Epithelial cell of proximal tubule (primary cell): ENCODE results near the gene PCCA. TPM values are rescaled to one million over a fixed set of nuclear protein-coding genes. Genes with fewer than 3 reads are reported as not detected.
"Not testable (repeated sequence)": the region's sequence is repeated elsewhere in the genome, so short reads cannot be mapped to it uniquely, and the experiment has no call there.

Experiments
- DNase-seq: peaks from one replicate; pipeline ENCODE4 v3.0.0-alpha.2; 2011; ENCODE audit warnings: low read depth
- H3K4me3 ChIP-seq: 2 replicates; pipeline ENCODE4 v1.5.1; 2011; ENCODE audit warnings: low read depth, mild to moderate bottlenecking, low read length
- total RNA-seq: library from RNA; depleted of rRNA; stranded (reverse); fragments of >200 nt; gene quantifications from 2 replicates; pipeline ENCODE4 v1.2.3, GENCODE V29; 2015
- TF ChIP-seq, protein P1 (sequence below): conservative IDR thresholded peaks from 2 replicates; pipeline ENCODE4 v1.5.1; 2012; ENCODE audit warnings: low read depth, mild to moderate bottlenecking, low read length

The PCCA gene
- total RNA-seq, 1 donor from 2014 or later, result 17.8 TPM

DNA sequence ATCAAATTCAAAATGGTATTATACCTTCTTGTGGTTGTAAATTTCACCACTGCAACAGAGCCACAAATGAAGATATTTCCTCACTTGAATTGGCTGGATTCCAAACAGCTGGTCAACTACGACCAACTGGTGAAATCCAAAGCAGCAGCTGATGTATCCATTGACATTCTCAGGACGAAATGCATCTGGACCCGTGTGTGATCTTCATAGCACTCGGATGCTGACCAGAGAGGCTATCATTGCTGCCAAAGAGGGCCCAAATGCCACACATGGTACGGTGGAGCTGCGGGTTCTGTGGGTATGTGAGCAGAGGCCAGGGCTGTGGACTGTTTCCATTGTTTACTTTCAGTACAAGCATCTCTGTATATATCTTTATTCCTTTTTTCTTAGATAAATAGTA lies 25.6 kb upstream of the PCCA start:
- H3K4me3 ChIP-seq, result no peak overlapping the region
- TF ChIP-seq, protein P1, sequence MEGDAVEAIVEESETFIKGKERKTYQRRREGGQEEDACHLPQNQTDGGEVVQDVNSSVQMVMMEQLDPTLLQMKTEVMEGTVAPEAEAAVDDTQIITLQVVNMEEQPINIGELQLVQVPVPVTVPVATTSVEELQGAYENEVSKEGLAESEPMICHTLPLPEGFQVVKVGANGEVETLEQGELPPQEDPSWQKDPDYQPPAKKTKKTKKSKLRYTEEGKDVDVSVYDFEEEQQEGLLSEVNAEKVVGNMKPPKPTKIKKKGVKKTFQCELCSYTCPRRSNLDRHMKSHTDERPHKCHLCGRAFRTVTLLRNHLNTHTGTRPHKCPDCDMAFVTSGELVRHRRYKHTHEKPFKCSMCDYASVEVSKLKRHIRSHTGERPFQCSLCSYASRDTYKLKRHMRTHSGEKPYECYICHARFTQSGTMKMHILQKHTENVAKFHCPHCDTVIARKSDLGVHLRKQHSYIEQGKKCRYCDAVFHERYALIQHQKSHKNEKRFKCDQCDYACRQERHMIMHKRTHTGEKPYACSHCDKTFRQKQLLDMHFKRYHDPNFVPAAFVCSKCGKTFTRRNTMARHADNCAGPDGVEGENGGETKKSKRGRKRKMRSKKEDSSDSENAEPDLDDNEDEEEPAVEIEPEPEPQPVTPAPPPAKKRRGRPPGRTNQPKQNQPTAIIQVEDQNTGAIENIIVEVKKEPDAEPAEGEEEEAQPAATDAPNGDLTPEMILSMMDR, result no peak
- no peak for DNase-seq

DNA sequence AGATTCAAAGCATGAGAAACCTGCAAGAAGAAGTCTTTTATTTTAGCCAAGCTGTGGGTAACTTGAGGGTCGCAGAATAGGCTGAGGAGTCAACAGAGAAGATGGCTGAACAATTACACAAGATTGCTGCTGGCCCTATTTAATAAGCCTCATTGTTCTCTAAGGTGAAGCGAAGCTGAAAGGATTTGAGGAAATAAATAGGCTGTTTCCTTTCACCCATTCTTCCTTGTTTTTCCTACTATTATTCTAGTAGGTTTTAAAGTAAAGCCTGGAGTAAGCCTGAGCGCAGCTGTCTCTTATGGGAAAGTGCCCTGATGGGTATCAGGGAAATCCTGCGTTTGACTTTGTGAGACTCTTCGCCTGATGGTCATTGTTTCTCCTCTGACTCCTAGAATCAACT lies 25.0 kb upstream of the PCCA start:
- TF ChIP-seq, protein P1, result no peak
- no peak overlapping the region for H3K4me3 ChIP-seq
- DNase-seq, result no peak

DNA sequence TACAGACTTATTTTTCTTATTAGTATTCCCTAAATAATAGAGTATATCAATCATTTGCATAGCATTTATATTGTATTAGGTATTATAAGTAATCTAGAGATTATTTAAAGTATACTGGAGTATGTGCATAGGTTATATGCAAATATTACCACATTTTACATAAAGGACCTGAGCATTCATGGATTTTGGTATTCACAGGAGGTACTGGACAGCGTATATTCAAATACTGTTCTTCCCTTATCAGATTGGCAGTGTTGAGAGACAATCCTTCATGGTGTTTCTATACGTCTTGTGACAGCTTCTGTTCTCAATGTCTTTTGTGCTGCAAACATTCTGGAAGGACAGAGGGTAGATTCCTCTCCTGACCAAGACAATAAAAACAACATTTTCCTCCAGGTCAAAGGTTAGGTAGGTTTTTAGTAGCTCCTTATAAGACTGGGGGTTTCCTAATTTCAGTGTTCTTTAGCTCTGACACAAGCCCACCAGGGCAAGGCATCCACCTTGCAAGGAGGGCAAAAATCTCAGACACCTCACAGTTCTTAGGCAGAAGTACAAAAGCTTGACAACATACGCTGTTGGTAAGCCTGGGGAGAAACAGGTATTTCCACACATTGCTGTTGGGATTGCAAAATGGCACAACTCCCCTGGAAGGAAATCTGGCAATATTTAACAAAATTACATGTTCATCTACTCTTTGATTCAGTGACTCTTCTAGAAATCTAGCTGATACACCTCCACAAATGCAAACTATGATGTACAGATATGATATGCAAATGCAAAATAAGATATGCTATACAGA lies 20.6 kb upstream of the PCCA start:
- DNase-seq, result no peak
- H3K4me3 ChIP-seq, result no peak overlapping the region
- TF ChIP-seq, protein P1, result no peak

DNA sequence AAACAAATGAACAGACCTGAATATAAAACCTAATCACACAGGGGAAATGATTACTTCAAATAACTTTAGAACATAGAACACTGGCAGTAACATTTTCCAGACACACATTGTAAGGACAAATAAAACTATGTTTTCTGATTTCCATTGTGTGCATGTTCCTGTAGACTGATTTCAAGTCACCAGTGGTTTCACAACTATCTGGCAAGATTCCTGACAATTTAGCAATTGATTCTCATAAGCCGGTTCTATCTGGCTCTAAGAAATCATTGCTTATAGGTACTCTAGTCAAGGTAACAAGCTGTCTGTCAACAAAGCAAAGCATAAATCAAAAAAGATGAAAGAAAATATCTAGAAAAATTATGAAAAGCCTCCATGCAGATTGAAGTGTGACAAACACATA lies 19.6 kb upstream of the PCCA start:
- H3K4me3 ChIP-seq, result no peak overlapping the region
- TF ChIP-seq, protein P1, result no peak
- peak; percentile 80 for DNase-seq

DNA sequence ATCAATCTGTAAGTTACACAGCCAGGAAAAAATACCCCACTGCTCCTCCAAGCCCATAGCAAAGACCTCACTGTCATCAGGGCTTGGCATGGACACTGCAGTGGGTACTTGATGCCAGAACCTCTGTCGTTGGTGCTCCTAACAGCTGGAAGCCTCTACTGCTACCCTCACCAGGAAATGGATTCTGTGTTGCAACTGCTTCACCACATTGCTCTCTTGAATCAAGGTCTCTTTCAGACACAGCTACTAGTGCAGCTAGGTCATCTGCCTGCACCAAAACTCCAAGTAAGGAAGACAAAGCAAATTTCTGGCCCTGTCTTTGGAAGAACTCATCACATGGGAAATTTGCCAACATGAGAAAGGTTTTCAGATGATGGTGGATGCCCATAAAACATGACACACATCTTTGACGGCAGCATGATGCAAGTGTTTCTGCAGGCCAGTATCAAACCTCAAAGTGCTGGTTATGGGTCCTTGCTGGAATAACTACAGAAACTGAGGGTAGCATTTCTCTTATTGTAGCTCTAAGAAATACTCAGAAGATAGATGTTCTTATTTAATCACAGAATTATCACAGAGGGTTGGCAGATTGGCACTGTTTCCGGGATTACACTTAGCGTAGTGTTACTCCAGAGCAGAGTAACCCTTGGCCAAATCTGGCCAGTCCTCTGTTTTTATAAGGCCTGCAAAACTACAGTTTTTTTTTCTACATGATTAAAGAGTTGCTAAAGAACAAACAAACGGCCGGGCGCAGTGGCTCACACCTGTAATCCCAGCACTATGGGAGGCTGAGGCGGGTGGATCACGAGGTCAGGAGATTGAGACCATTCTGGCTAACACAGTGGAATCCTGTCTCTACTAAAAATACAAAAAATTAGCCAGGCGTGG lies 12.9 kb upstream of the PCCA start:
- TF ChIP-seq, protein P1, result no peak
- no peak for DNase-seq
- H3K4me3 ChIP-seq, result no peak overlapping the region

DNA sequence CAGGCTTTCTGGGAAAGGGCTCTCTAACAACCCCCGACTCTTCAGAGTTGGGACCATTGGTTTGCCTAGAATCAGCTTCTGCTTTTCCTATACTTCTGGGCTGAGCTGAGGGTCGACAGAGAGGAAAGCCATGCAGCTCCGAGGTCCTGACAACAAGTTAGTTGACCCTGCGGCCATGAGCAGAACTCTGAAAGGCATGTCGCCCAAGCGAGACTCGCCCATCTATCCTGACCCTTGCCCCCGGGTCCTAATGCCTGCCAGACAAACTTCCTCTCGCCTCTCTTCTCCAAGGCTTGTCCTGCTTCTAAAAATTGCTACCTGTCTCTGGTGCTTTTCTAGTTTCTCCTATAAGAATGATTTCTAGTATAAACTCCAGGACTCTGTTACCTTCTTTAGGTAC lies 9.9 kb upstream of the PCCA start:
- H3K4me3 ChIP-seq, DNase-seq: not testable (repeated sequence)

DNA sequence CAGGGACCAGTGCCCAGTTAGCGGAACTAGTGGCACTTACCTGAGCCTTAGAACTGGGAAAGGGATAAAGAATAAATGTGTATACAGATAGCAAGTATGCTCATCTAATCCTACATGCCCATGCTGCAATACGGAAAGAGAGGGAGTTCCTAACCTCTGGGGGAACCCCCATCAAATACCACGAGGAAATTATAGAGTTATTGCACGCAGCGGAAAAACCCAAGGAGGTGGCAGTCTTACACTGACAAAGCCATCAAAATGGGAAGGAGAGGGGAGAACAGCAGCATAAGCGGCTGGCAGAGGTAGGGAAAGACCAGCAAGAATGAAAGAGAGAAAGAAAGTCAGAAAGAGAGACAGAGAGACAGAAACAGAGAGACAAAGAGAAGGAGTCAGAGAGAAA lies 5.5 kb upstream of the PCCA start:
- H3K4me3 ChIP-seq, DNase-seq: not testable (repeated sequence)

DNA sequence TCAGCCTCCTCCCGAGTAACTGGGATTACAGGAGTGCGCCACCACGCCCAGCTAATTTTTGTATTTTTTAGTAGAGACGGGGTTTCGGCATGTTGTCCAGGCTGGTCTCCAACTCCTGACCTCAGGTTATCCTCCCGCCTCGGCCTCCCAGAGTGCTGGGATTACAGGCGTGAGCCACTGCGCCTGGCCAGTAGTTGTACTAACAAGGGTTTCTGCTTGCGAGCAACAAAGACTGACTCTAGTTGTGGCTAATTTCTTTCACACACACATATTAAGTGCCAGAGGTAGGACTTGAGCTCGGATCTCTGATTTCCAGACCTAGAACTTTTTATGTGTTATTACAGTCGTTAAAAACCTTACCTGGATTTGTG lies 635 bp upstream of the PCCA start:
- TF ChIP-seq, protein P1, result no peak
- no peak for DNase-seq
- H3K4me3 ChIP-seq, result peak overlapping the region; percentile 75
